GM23338 (cell line): ENCODE measurements around the gene PLAC8. TPM values are rescaled to one million over a fixed set of nuclear protein-coding genes. Genes with fewer than 3 reads are reported as not detected.
A peak's percentile ranks its signal among the peaks of the same experiment; 100 is the strongest.
"Not testable (repeated sequence)": the region's sequence is repeated elsewhere in the genome, so short reads cannot be mapped to it uniquely, and the experiment has no call there.

Source experiments
- ATAC-seq: fragments of 200-7000 bp; cut with Tn5 transposase; 3 replicates; pipeline ENCODE4 v1.9.1; 2020
- DNase-seq: peaks from one replicate; pipeline ENCODE4 v3.0.0-alpha.2; 2015; ENCODE audit warnings: low spot score
- H2AFZ ChIP-seq: fragments of 200-600 bp; sonication (generic); 2 replicates; pipeline ENCODE4 v1.8.0; 2016; ENCODE audit warnings: antibody characterized with exemption, mild to moderate bottlenecking, moderate library complexity
- H3F3A ChIP-seq: fragments of 200-600 bp; sonication (generic); replicated peaks from 2 replicates; pipeline ENCODE4 v1.8.0; 2017; ENCODE audit warnings: antibody characterized with exemption, mixed run types, low read depth
- H3K27ac ChIP-seq: fragments of 200-600 bp; sonication (generic); 2 replicates; pipeline ENCODE4 v1.6.1; 2016; ENCODE audit warnings: low read depth
- H3K27me3 ChIP-seq: fragments of 200-600 bp; sonication (generic); 2 replicates; pipeline ENCODE4 v1.8.0; 2016; ENCODE audit warnings: mild to moderate bottlenecking, mixed run types, moderate library complexity; ENCODE audit not compliant: insufficient read depth
- H3K36me3 ChIP-seq: fragments of 200-600 bp; sonication (generic); 2 replicates; pipeline ENCODE4 v1.8.0; 2016; ENCODE audit warnings: mild to moderate bottlenecking; ENCODE audit not compliant: insufficient read depth
- H3K4me1 ChIP-seq: fragments of 200-600 bp; sonication (generic); 2 replicates; pipeline ENCODE4 v1.8.0; 2016; ENCODE audit warnings: mild to moderate bottlenecking, moderate library complexity; ENCODE audit not compliant: insufficient read depth
- H3K4me2 ChIP-seq: fragments of 200-600 bp; sonication (generic); 2 replicates; pipeline ENCODE4 v1.7.1; 2017; ENCODE audit warnings: mixed run types
- H3K4me3 ChIP-seq: fragments of 200-600 bp; sonication (generic); 2 replicates; pipeline ENCODE4 v1.6.1; 2016; ENCODE audit warnings: mixed run types
- H3K79me2 ChIP-seq: fragments of 200-600 bp; sonication (generic); replicated peaks from 2 replicates; pipeline ENCODE4 v1.8.0; 2017; ENCODE audit warnings: mild to moderate bottlenecking; ENCODE audit not compliant: insufficient read depth
- H3K9me2 ChIP-seq: fragments of 200-600 bp; sonication (generic); 2 replicates; pipeline ENCODE4 v1.8.0; 2017; ENCODE audit not compliant: insufficient read depth
- H4K20me1 ChIP-seq: fragments of 200-600 bp; sonication (generic); replicated peaks from 2 replicates; pipeline ENCODE4 v1.8.0; 2017; ENCODE audit warnings: mild to moderate bottlenecking; ENCODE audit not compliant: insufficient read depth
- H3K27ac Mint-ChIP-seq: 2 replicates; pipeline ENCODE4 v1.8.0; 2020; ENCODE audit warnings: inconsistent platforms, mild to moderate bottlenecking, moderate library complexity, mixed read lengths
- H3K27me3 Mint-ChIP-seq: 3 replicates; pipeline ENCODE4 v1.8.0; 2022; ENCODE audit warnings: low read depth, mild to moderate bottlenecking, moderate library complexity, mixed read lengths, inconsistent platforms; ENCODE audit not compliant: insufficient read depth, poor library complexity
- H3K36me3 Mint-ChIP-seq: 3 replicates; pipeline ENCODE4 v1.8.0; 2021; ENCODE audit warnings: low read depth, mild to moderate bottlenecking, inconsistent platforms, moderate library complexity, mixed read lengths
- H3K4me1 Mint-ChIP-seq: 3 replicates; pipeline ENCODE4 v1.8.0; 2020; ENCODE audit warnings: mild to moderate bottlenecking, inconsistent platforms, mixed read lengths
- H3K4me3 Mint-ChIP-seq: 3 replicates; pipeline ENCODE4 v1.8.0; 2021; ENCODE audit warnings: moderate library complexity, mild to moderate bottlenecking, inconsistent platforms, mixed read lengths
- H3K9me3 Mint-ChIP-seq: 3 replicates; pipeline ENCODE4 v1.8.0; 2020; ENCODE audit warnings: moderate library complexity, mild to moderate bottlenecking, inconsistent platforms, mixed read lengths
- CREB1 ChIP-seq: fragments of 250-450 bp; sonication (Bioruptor Pico); IDR thresholded peaks from 2 replicates; pipeline ENCODE4 v1.5.0; 2020; ENCODE audit warnings: low read depth, mild to moderate bottlenecking, moderate library complexity
- EZH2 ChIP-seq: fragments of 200-600 bp; sonication (generic); IDR thresholded peaks from one replicate; pipeline ENCODE4 v1.8.0; 2017; ENCODE audit warnings: antibody characterized with exemption, mild to moderate bottlenecking, low read depth; ENCODE audit not compliant: unreplicated experiment
- NANOG ChIP-seq: IDR thresholded peaks from 2 replicates; pipeline ENCODE4 v1.6.1; 2016; ENCODE audit warnings: antibody characterized with exemption, borderline replicate concordance
- POLR2AphosphoS5 ChIP-seq: IDR thresholded peaks from 2 replicates; pipeline ENCODE4 v1.6.1; 2016; ENCODE audit warnings: antibody characterized with exemption, low read depth
- ZNF114 ChIP-seq: fragments of 250-450 bp; sonication (Bioruptor Pico); IDR thresholded peaks from 2 replicates; pipeline ENCODE4 v1.5.0; 2020; ENCODE audit warnings: mild to moderate bottlenecking, moderate library complexity
- polyA plus RNA-seq: library from polyadenylated mRNA; unstranded; fragments of >200 nt; fragmentation: Nextera tagmentation; extraction: Ambion mirVana; gene quantifications from 2 replicates; pipeline ENCODE4 v1.2.1, GENCODE V29; 2016
- total RNA-seq: library from RNA; depleted of rRNA; stranded (reverse); fragments of >200 nt; shearing (Covaris generic); gene quantifications from 2 replicates; pipeline ENCODE4 v1.2.3, GENCODE V29; 2014
- TF ChIP-seq, protein P1 (sequence below), 2 experiments: fragments of 200-600 bp in 1 of 2; sonication (generic) in 1 of 2; conservative IDR thresholded peaks; 2 replicates each; pipeline versions ENCODE4 v1.5.1 to v1.6.1; 2016 to 2017; ENCODE audit warnings: antibody characterized with exemption in 2 of 2, low read depth in 2 of 2, mild to moderate bottlenecking in 2 of 2, moderate library complexity in 1 of 2
- TF ChIP-seq, protein P2 (sequence below): IDR thresholded peaks from one replicate; pipeline ENCODE4 v1.6.1; 2018; ENCODE audit warnings: antibody characterized with exemption; ENCODE audit not compliant: unreplicated experiment

The PLAC8 gene
- total and polyA plus RNA-seq, 2 experiments from 2014 or later, result 0.83 to 1.6 TPM

DNA sequence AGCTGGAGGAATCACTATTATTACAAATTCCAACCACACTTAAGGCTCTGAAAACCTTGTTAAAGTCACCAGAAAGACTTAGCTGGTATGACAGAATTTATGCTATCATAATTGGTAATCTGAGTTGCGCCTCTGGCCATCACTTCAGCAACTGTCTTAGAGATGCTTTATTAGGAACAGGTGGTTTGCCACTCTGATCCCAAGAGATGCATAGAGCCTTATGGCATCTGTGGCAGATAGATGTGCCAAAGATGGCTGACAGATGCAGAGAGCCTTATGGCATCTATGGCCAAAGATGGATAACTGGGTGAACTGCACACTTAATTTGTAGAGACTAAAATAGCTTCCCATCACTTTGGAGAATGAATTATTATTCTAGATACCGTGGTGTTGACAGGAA, 32.3 kb upstream of the PLAC8 start:
- H3K4me1 ChIP-seq, result 0 out of 2 replicates have a peak, but pooled peaks cover 5% of the 10 kb centered on the region
- DNase-seq (no peak), ATAC-seq (no peak)
- H3K9me3 Mint-ChIP-seq, result no peaks in the 10 kb centered on the region; the same call in 2 of the 3 replicates
- peaks cover 1% of the 10 kb centered on the region for H3K27me3 Mint-ChIP-seq
- H4K20me1 ChIP-seq, result no peaks in the 10 kb centered on the region
- no peaks in the 10 kb centered on the region for H3K27me3 ChIP-seq
- H3K4me3 Mint-ChIP-seq, result no peak overlapping the region
- no peaks in the 10 kb centered on the region for H3K36me3 ChIP-seq
- TF ChIP-seq POLR2AphosphoS5 (no peak), NANOG (no peak), EZH2 (no peak), CREB1 (CRISPR knock-in tag) (no peak)
- no peak overlapping the region for H3K4me3 ChIP-seq
- no peak overlapping the region for H3K4me2 ChIP-seq
- H3F3A ChIP-seq, result no peaks in the 10 kb centered on the region
- peaks cover 6% of the 10 kb centered on the region; the same call in 2 of the 3 replicates for H3K4me1 Mint-ChIP-seq
- H3K36me3 Mint-ChIP-seq, result no peaks in the 10 kb centered on the region
- 0 out of 2 replicates have a peak, but pooled peaks cover 3% of the 10 kb centered on the region for H3K9me2 ChIP-seq
- H3K27ac Mint-ChIP-seq, result no peak overlapping the region
- no peak overlapping the region for H2AFZ ChIP-seq
- no peaks in the 10 kb centered on the region for H3K79me2 ChIP-seq
- no peak overlapping the region for H3K27ac ChIP-seq

DNA sequence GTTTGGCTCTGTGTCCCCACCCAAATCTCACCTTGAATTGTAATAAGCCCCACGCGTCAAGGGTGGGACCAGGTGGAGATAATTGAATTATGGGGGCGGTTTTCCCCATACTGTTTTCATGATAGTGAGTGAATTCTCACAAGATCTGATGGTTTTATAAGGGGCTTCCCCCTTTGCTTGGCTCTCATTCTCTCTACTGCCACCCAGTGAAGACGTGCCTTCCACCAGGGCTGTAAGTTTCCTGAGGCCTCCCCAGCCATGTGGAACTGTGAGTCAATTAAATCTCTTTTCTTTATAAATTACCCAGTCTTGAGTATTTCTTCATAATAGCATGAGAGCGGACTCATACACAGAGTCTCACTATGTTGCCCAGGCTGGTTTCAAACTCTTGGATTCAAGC, 31.2 kb upstream of the PLAC8 start:
- not testable (repeated sequence) for H3K79me2 ChIP-seq, H2AFZ ChIP-seq, H3K9me3 Mint-ChIP-seq, H3K4me2 ChIP-seq, H4K20me1 ChIP-seq, H3F3A ChIP-seq, H3K27ac ChIP-seq, H3K4me1 Mint-ChIP-seq, DNase-seq, H3K27me3 Mint-ChIP-seq, H3K9me2 ChIP-seq, H3K4me3 ChIP-seq, H3K36me3 Mint-ChIP-seq, H3K36me3 ChIP-seq, H3K4me3 Mint-ChIP-seq, H3K27me3 ChIP-seq, H3K4me1 ChIP-seq, H3K27ac Mint-ChIP-seq
- TF ChIP-seq, protein P1, sequence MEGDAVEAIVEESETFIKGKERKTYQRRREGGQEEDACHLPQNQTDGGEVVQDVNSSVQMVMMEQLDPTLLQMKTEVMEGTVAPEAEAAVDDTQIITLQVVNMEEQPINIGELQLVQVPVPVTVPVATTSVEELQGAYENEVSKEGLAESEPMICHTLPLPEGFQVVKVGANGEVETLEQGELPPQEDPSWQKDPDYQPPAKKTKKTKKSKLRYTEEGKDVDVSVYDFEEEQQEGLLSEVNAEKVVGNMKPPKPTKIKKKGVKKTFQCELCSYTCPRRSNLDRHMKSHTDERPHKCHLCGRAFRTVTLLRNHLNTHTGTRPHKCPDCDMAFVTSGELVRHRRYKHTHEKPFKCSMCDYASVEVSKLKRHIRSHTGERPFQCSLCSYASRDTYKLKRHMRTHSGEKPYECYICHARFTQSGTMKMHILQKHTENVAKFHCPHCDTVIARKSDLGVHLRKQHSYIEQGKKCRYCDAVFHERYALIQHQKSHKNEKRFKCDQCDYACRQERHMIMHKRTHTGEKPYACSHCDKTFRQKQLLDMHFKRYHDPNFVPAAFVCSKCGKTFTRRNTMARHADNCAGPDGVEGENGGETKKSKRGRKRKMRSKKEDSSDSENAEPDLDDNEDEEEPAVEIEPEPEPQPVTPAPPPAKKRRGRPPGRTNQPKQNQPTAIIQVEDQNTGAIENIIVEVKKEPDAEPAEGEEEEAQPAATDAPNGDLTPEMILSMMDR (conservative IDR thresholded peaks at IDR 0.05; ENCODE audit: low read depth in 2 of 2), result peak; percentile 29 to 43; a peak in 2 of 4 replicates
- ATAC-seq, result peak; percentile 71

DNA sequence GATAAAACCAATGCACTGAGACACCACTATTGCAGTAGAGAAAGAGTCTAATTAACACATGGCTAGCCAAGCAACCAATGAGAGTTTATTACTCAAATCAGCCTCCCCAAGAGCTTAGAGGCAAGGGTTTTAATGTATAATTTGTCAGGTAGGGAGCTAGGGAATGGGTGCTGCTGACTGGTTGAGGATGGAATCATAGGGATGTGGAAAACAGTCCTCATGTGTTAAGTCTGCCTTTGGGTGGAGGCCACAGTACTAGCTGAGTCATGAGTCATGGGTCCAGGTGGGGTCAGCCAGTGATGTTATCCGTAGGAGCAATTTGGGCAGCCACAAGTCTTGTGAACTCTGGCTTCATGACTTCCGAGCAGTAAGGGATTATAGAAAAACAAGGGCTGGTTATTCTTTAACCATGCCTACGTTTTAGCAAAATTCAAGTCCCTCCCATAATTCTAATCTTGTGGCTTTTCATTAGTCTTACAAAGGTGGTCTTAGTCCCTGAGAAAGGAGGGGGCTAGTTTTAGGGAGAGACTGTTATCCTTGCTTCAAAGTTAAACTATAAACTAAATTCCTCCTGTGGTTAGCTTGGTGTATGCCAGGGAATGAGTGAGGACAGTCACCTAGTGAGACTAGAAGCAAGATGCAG, 25.1 kb upstream of the PLAC8 start:
- Histone ChIP-seq H3K27me3 (no peaks in the 10 kb centered on the region), H3K4me2 (no peak overlapping the region), H4K20me1 (no peaks in the 10 kb centered on the region), H3K36me3 (no peaks in the 10 kb centered on the region), H3K4me1 (no peaks in the 10 kb centered on the region), H3K4me3 (no peak overlapping the region), H3F3A (no peaks in the 10 kb centered on the region), H2AFZ (no peak overlapping the region), H3K9me2 (0 out of 2 replicates have a peak, but pooled peaks cover 3% of the 10 kb centered on the region), H3K27ac (no peak overlapping the region), H3K79me2 (no peaks in the 10 kb centered on the region)
- DNase-seq (no peak), ATAC-seq (no peak)
- H3K36me3 Mint-ChIP-seq, result peaks cover 20% of the 10 kb centered on the region
- no peak for TF ChIP-seq ZNF114 (CRISPR knock-in tag)
- TF ChIP-seq, protein P2, sequence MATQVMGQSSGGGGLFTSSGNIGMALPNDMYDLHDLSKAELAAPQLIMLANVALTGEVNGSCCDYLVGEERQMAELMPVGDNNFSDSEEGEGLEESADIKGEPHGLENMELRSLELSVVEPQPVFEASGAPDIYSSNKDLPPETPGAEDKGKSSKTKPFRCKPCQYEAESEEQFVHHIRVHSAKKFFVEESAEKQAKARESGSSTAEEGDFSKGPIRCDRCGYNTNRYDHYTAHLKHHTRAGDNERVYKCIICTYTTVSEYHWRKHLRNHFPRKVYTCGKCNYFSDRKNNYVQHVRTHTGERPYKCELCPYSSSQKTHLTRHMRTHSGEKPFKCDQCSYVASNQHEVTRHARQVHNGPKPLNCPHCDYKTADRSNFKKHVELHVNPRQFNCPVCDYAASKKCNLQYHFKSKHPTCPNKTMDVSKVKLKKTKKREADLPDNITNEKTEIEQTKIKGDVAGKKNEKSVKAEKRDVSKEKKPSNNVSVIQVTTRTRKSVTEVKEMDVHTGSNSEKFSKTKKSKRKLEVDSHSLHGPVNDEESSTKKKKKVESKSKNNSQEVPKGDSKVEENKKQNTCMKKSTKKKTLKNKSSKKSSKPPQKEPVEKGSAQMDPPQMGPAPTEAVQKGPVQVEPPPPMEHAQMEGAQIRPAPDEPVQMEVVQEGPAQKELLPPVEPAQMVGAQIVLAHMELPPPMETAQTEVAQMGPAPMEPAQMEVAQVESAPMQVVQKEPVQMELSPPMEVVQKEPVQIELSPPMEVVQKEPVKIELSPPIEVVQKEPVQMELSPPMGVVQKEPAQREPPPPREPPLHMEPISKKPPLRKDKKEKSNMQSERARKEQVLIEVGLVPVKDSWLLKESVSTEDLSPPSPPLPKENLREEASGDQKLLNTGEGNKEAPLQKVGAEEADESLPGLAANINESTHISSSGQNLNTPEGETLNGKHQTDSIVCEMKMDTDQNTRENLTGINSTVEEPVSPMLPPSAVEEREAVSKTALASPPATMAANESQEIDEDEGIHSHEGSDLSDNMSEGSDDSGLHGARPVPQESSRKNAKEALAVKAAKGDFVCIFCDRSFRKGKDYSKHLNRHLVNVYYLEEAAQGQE, result no peak
- H3K27ac Mint-ChIP-seq, result no peak overlapping the region
- no peak overlapping the region for H3K4me3 Mint-ChIP-seq
- no peaks in the 10 kb centered on the region; the same call in 2 of the 3 replicates for H3K4me1 Mint-ChIP-seq
- H3K27me3 Mint-ChIP-seq, result peaks cover 4% of the 10 kb centered on the region
- H3K9me3 Mint-ChIP-seq, result peaks cover 48% of the 10 kb centered on the region
